CD14-positive monocyte (primary cell): ENCODE results near the gene DENND5B. TPM values are rescaled to one million over a fixed set of nuclear protein-coding genes. Genes with fewer than 3 reads are reported as not detected.

Experiments used
- DNase-seq, 3 donors: peaks; one replicate each; pipeline ENCODE4 v3.0.0-alpha.2; 2011 to 2022
- H2AFZ ChIP-seq: 2 replicates; pipeline ENCODE4 v1.6.0; 2012; ENCODE audit warnings: mild to moderate bottlenecking, low read depth, low read length, inconsistent platforms; ENCODE audit not compliant: insufficient read depth, poor library complexity, severe bottlenecking
- H3K27ac ChIP-seq, 2 donors: 1 replicate in 1 of 2; 2 replicates in 1 of 2; pipeline ENCODE4 v1.5.1; 2012 to 2013; ENCODE audit warnings: low read length in 2 of 2, control low read depth in 1 of 2, inconsistent platforms in 1 of 2, low read depth in 1 of 2, mild to moderate bottlenecking in 1 of 2
- H3K27me3 ChIP-seq, 2 donors: one replicate each; pipeline versions ENCODE4 v1.6.0 to v1.6.1; 2011 to 2013; ENCODE audit warnings: low read length in 2 of 2; ENCODE audit not compliant: control insufficient read depth in 2 of 2, insufficient read depth in 2 of 2
- H3K36me3 ChIP-seq, 2 donors: replicated peaks in 1 of 2; 1 replicate in 1 of 2; 2 replicates in 1 of 2; pipeline versions ENCODE4 v1.5.1 to v1.6.1; 2012 to 2013; ENCODE audit warnings: low read length in 2 of 2, control low read depth in 1 of 2, inconsistent platforms in 1 of 2, mild to moderate bottlenecking in 1 of 2; ENCODE audit not compliant: insufficient read depth in 2 of 2, control insufficient read depth in 1 of 2
- H3K4me1 ChIP-seq, 2 donors: 1 replicate in 1 of 2; 2 replicates in 1 of 2; pipeline versions ENCODE4 v1.5.1 to v1.6.1; 2012 to 2013; ENCODE audit warnings: low read length in 2 of 2, control low read depth in 1 of 2, inconsistent platforms in 1 of 2, mild to moderate bottlenecking in 1 of 2, moderate library complexity in 1 of 2; ENCODE audit not compliant: insufficient read depth in 2 of 2, control insufficient read depth in 1 of 2
- H3K4me2 ChIP-seq: replicated peaks from 2 replicates; pipeline ENCODE3; 2012; ENCODE audit warnings: low read length, moderate library complexity, mild to moderate bottlenecking; ENCODE audit not compliant: poor library complexity, severe bottlenecking; ENCODE audit errors: extremely low read depth
- H3K4me3 ChIP-seq, 3 experiments: fragments of 200-600 bp in 1 of 3; sonication (generic) in 1 of 3; replicated peaks in 1 of 3; 1 replicate in 2 of 3; 2 replicates in 1 of 3; pipeline ENCODE4 v1.5.1; 2011 to 2013; ENCODE audit warnings: low read length in 3 of 3, mild to moderate bottlenecking in 3 of 3, control low read depth in 2 of 3, low read depth in 2 of 3, inconsistent platforms in 1 of 3, moderate library complexity in 1 of 3
- H3K79me2 ChIP-seq: 2 replicates; pipeline ENCODE4 v1.6.0; 2012; ENCODE audit warnings: mild to moderate bottlenecking, control low read depth, inconsistent platforms, low read length, moderate library complexity; ENCODE audit not compliant: insufficient read depth
- H3K9ac ChIP-seq: 2 replicates; pipeline ENCODE4 v1.6.0; 2017; ENCODE audit warnings: low read length, mild to moderate bottlenecking; ENCODE audit not compliant: insufficient read depth, poor library complexity, severe bottlenecking
- H3K9me3 ChIP-seq, 2 donors: replicated peaks in 1 of 2; 1 replicate in 1 of 2; 2 replicates in 1 of 2; pipeline versions ENCODE4 v1.5.1 to v1.6.1; 2012 to 2013; ENCODE audit warnings: low read length in 2 of 2, control low read depth in 1 of 2; ENCODE audit not compliant: control insufficient read depth in 1 of 2, insufficient read depth in 1 of 2
- H4K20me1 ChIP-seq: 2 replicates; pipeline ENCODE4 v1.6.0; 2012; ENCODE audit warnings: mild to moderate bottlenecking, low read length, control low read depth, moderate library complexity; ENCODE audit not compliant: insufficient read depth
- H3K27ac Mint-ChIP-seq, 7 donors: one replicate each; pipeline ENCODE4 v1.8.0; 2020; ENCODE audit warnings: mild to moderate bottlenecking in 7 of 7, mixed read lengths in 7 of 7, moderate library complexity in 6 of 7, inconsistent platforms in 2 of 7
- H3K27me3 Mint-ChIP-seq, 3 donors: one replicate each; pipeline ENCODE4 v1.8.0; 2021 to 2022; ENCODE audit warnings: low read depth in 3 of 3, mild to moderate bottlenecking in 3 of 3, mixed read lengths in 3 of 3, moderate library complexity in 3 of 3, inconsistent platforms in 1 of 3
- H3K36me3 Mint-ChIP-seq, 2 donors: one replicate each; pipeline ENCODE4 v1.8.0; 2020; ENCODE audit warnings: mixed read lengths in 2 of 2, inconsistent platforms in 1 of 2, mild to moderate bottlenecking in 1 of 2
- H3K4me1 Mint-ChIP-seq: one replicate; pipeline ENCODE4 v1.8.0; 2020; ENCODE audit warnings: mild to moderate bottlenecking, mixed read lengths
- H3K4me3 Mint-ChIP-seq, 2 donors: one replicate each; pipeline ENCODE4 v1.8.0; 2020; ENCODE audit warnings: mild to moderate bottlenecking in 2 of 2, mixed read lengths in 2 of 2, moderate library complexity in 1 of 2
- H3K9me3 Mint-ChIP-seq, 7 donors: one replicate each; pipeline ENCODE4 v1.8.0; 2020 to 2022; ENCODE audit warnings: mixed read lengths in 7 of 7, mild to moderate bottlenecking in 6 of 7, moderate library complexity in 6 of 7, inconsistent platforms in 2 of 7
- WGBS: methylation state at CpG from one replicate; pipeline ENCODE4 v1.1.5; 2013; ENCODE audit warnings: missing lambda C conversion rate; ENCODE audit not compliant: insufficient coverage; 5-methylcytosine and 5-hydroxymethylcytosine counted together
- intact Hi-C, 2 donors: fragments of 100-400 bp; cut with micrococcal nuclease; formaldehyde crosslinking; loops; one replicate each; pipeline versions ENCODE4 v1.15.0 to v1.15.1; 2023
- polyA plus RNA-seq, 3 donors: library from polyadenylated mRNA; depleted of rRNA in 1 of 3; unstranded in 2 of 3; stranded (reverse) in 1 of 3; fragments of 300-500 nt in 2 of 3; fragments of >200 nt in 1 of 3; fragmentation: Illumina TruSeq in 2 of 3; gene quantifications; 1 replicate in 2 of 3; 2 replicates in 1 of 3; pipeline ENCODE4 v1.2.3, GENCODE V29; 2012 to 2021
- TF ChIP-seq, protein P1 (sequence below): fragments of 200-600 bp; IDR thresholded peaks from one replicate; pipeline ENCODE4 v1.8.0; 2022; ENCODE audit warnings: antibody characterized with exemption, mild to moderate bottlenecking

DENND5B gene
- polyA plus RNA-seq, 3 donors = 0.23 to 0.36 (median 0.36) TPM

DNA sequence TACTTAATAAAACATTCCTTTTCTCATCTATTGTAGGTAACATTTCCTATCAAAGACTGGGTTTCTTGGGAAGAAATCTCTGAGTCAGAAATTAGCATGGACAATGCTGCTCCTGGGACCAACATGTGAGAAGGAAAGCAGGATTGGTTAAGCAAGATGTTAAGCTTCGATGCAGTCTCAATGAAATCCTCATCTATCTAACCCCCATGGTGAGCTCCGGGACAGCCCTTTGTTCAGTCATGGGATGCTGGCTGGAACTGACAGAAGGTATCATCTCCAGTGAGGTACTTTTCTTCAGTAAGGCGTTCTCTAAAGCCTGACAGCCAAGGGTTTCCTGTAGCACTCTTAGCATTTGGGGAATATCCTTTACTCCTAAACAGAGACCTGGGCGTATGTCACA lies 182.2 kb downstream of the DENND5B start:
- H3K79me2 ChIP-seq = no peaks in the 10 kb centered on the region
- TF ChIP-seq, protein P1, sequence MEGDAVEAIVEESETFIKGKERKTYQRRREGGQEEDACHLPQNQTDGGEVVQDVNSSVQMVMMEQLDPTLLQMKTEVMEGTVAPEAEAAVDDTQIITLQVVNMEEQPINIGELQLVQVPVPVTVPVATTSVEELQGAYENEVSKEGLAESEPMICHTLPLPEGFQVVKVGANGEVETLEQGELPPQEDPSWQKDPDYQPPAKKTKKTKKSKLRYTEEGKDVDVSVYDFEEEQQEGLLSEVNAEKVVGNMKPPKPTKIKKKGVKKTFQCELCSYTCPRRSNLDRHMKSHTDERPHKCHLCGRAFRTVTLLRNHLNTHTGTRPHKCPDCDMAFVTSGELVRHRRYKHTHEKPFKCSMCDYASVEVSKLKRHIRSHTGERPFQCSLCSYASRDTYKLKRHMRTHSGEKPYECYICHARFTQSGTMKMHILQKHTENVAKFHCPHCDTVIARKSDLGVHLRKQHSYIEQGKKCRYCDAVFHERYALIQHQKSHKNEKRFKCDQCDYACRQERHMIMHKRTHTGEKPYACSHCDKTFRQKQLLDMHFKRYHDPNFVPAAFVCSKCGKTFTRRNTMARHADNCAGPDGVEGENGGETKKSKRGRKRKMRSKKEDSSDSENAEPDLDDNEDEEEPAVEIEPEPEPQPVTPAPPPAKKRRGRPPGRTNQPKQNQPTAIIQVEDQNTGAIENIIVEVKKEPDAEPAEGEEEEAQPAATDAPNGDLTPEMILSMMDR = no peak
- no peaks in the 10 kb centered on the region for H3K36me3 ChIP-seq
- H3K4me1 ChIP-seq = peaks cover 0 to 3% of the 10 kb centered on the region in 2 donors
- H3K4me3 ChIP-seq = no peak overlapping the region
- no peak for DNase-seq
- H2AFZ ChIP-seq = no peak overlapping the region
- H3K27ac Mint-ChIP-seq = no peak overlapping the region
- no peaks in the 10 kb centered on the region for H3K27me3 Mint-ChIP-seq
- H3K9me3 Mint-ChIP-seq = peaks cover 0 to 2% (median 0%) of the 10 kb centered on the region in 7 donors
- no peaks in the 10 kb centered on the region for H3K27me3 ChIP-seq
- H3K4me2 ChIP-seq = no peak overlapping the region
- no peak overlapping the region for H3K27ac ChIP-seq
- H4K20me1 ChIP-seq = no peaks in the 10 kb centered on the region
- 100% methylated on average over 1 of the region's 4 CpGs for WGBS
- H3K9me3 ChIP-seq = no peaks in the 10 kb centered on the region
- intact Hi-C loops = no loop called here
- no peak overlapping the region for H3K4me3 Mint-ChIP-seq
- peaks cover 4% of the 10 kb centered on the region for H3K4me1 Mint-ChIP-seq
- no peaks in the 10 kb centered on the region for H3K36me3 Mint-ChIP-seq
- H3K9ac ChIP-seq = no peak overlapping the region

- intact Hi-C loops = no loop called here
- Histone ChIP-seq H3K4me3 (no peak overlapping the region), H3K9ac (no peak overlapping the region), H2AFZ (no peak overlapping the region), H3K27me3 (no peaks in the 10 kb centered on the region), H3K4me2 (no peak overlapping the region), H4K20me1 (no peaks in the 10 kb centered on the region), H3K36me3 (no peaks in the 10 kb centered on the region), H3K9me3 (no peaks in the 10 kb centered on the region), H3K4me1 (peaks cover 0 to 3% of the 10 kb centered on the region in 2 donors), H3K27ac (no peak overlapping the region), H3K79me2 (no peaks in the 10 kb centered on the region)
- no CpG with 5 or more reads among the region's 1 CpG for WGBS
- peaks cover 0 to 2% (median 0%) of the 10 kb centered on the region in 3 donors for H3K27me3 Mint-ChIP-seq
- no peak overlapping the region for H3K27ac Mint-ChIP-seq
- TF ChIP-seq, protein P1 = no peak
- no peak overlapping the region for H3K4me3 Mint-ChIP-seq
- no peaks in the 10 kb centered on the region for H3K36me3 Mint-ChIP-seq
- no peak for DNase-seq
- H3K9me3 Mint-ChIP-seq = peaks cover 0 to 2% (median 0%) of the 10 kb centered on the region in 7 donors
- H3K4me1 Mint-ChIP-seq = peaks cover 8% of the 10 kb centered on the region
These were observed 183.4 kb downstream of the DENND5B start for GRCh38 chr12:31407562-31407961.
